Measurements from ENCODE around the gene BICDL1.

BICDL1 gene

GRCh38 chr12:120054293-120054692, 65.3 kb downstream of the BICDL1 start:
- no peak for DNase-seq

GRCh38 chr12:120055231-120056000, 66.4 kb downstream of the BICDL1 start:
- no peak for DNase-seq

GRCh38 chr12:120056739-120057138, 67.7 kb downstream of the BICDL1 start:
- no peak for DNase-seq

DNA sequence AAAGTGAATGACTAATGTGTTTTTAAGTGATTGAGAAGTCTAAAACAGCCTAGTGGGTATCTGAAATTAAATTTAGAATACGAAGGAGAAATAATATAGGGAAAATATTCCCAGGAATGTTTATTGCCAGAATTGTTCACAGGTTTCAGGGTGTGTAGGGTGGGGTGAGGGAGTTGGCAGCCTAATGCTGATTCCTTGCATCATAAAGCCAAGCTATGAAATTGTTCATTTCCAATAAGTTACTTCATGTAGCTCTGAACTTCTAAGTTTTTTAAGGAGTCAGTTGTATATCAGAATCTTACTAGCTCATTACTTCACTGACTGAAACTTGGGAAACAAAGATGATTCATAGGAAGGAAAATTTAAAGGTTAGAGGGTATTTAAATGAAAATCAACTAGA, 71.2 kb downstream of the BICDL1 start:
- no peak for DNase-seq

GRCh38 chr12:120060717-120061116, 71.7 kb downstream of the BICDL1 start:
- no peak for DNase-seq

- no peak for DNase-seq
These were observed 72.7 kb downstream of the BICDL1 start for GRCh38 chr12:120061575-120062214.

DNA sequence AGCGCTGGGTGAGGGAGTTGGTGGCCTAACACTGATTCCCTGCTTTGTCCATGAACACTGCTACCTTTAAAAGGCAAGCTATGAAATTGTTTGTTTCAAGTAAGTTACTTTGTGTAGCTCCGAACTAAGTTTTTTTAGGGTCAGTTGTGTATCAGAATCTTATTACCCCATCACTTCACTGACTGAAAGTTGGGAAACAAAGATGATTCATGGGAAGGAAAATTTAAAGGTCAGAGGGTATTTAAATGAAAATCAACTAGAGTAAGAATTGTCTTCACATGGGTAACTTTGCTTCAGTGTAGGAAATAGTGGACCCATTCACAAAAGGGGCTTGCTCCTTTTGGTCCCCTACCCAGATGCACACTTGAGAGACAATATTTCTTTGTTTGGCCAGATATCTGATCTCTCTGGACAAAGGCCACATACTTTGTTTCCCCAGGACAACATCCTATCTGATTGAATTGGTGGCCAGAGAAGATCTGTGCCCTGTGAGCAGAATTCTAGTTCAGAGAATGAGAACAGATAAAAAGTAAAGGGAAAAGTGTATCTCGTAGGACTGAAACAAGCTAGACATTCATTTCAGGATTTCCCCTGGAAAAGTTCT, 74.0 kb downstream of the BICDL1 start:
- no peak for DNase-seq

GRCh38 chr12:120064054-120064940, 75.3 kb downstream of the BICDL1 start:
- DNase-seq = no peak

DNA sequence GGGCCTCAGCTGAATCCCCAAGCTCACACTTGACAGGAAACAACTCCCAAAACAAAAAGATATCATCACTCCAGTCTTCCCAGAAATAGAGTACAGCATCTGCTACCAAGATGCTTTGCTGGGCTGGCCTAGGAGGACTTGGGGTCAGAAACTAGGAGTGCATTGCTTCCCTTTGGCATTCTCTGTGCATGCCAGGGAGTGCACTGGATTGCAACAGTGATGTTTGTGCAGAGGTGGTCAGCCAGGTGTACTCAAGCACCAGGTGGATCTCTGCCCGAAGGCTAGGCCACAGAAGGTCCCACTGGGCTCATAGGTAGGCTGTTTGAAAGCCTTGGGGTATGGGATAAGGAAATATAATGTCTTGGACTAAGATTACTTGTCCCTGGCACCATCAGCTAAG, 76.4 kb downstream of the BICDL1 start:
- DNase-seq = no peak

- no peak for DNase-seq
These were observed 77.3 kb downstream of the BICDL1 start for GRCh38 chr12:120066341-120066740.

- DNase-seq = no peak
These were observed 78.2 kb downstream of the BICDL1 start for GRCh38 chr12:120067084-120067869.

DNA sequence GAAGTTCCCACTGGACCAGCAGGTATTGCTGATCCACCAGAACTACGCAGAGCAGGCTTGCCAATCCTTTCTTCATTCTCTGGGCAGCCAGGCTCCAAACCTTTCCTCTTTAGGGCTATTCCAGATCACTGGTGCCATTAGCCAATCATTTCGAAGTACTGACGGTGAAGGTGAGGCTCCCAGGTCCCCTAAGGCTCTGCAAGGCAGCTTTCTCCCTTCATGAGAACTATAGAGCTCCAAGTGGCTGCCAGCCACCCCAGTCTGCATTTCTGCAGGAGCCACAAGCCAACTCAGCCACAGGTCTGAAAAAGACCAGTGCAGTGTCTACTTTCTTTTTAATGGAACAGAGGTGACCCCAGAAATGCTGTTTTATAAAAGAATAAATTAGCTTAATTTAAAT, 78.9 kb downstream of the BICDL1 start:
- no peak for DNase-seq

DNA sequence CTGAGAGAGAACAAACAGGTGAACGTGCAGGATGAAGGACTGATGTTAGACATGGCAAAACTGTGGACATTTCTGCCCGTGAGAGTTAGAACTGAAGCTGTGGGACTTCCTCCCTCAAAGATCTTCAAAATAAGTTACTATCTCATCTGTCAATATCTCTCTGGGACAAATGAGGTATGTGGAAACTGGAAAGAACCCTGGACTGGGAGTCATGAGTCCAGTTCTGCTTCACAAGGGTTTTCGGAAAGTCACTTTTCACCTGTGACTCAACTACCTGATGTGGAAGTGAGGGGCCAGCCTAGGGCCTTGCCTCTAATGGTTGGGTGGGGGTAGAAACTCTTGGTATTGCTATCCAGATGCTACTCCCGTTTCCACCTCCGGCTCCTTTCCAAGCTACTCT, 80.2 kb downstream of the BICDL1 start:
- no peak for DNase-seq

DNA sequence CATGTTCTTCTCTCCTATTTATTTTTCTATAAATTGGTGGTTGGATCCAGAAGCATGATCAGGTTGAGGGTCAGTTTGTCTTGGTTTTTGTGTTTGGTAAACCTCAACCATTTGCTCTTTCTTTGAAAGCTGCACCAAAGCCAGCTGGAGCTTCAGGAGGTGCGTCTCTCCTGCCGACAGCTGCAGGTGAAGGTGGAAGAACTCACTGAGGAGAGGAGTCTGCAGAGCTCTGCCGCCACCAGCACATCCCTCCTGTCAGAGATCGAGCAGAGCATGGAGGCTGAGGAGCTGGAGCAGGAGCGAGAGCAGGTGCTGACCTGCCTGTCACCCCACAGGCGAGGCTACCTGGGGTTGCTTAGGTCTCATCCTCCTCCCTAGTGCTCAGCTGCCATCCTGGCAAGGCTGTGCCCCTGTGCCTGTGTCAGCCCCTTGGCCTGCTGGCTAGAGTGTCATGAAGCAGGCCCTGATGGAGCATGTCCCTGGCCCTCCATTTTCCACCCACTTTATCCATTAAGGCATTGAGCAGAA, 82.5 kb downstream of the BICDL1 start:
- no peak for DNase-seq

- DNase-seq = no peak
These were observed 83.6 kb downstream of the BICDL1 start for GRCh38 chr12:120072472-120073249.

GRCh38 chr12:120075034-120075616, 86.1 kb downstream of the BICDL1 start:
- DNase-seq = no peak

DNA sequence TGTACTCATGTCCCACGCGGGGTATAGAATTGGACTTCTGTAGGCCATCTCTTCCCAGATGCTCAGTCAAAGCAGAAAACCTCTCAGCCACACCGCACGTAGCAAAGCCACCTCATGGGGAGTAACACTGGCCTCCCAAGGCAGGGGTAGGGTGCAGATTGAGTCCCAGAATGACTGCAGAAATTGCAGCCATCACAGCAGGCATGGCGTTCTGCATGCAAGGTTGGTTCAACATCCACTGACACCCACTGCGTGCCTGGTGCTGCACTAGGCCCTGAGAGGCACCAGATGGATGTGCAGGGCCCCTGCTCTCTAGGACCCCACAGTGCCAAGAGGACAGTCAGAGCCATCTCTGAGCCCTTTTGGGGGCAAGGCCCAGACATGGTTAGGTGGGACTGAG, 87.6 kb downstream of the BICDL1 start:
- no peak for DNase-seq

GRCh38 chr12:120077260-120077659, 88.2 kb downstream of the BICDL1 start:
- no peak for DNase-seq

DNA sequence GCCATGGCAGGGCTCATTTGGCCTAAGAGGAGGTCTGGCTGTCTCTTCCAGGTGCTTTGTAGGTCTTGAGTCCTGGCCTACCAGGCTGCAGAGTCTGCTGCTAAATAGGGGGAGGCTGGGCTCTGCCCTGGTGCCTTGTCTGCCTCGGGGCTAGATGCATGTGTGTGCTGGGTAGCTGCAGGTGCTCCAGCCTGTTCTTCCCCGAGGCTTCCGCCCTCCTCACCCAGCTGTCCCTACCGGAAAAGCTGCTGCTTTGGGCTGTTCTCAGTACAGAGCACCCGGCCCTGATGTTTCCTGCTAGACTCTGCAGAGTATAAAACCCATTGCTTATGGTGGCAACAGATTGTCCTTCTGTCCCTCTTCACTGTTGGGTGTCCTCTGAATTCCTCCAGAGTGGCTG, 89.8 kb downstream of the BICDL1 start:
- DNase-seq = no peak

Measured in nucleus accumbens (tissue), 56 donors.